SK-N-MC (cell line): ENCODE results near the gene METTL17.

ENCODE experiments used
- EZH2 ChIP-seq: fragments of 200-600 bp; sonication (generic); IDR thresholded peaks from one replicate; pipeline ENCODE4 v1.6.1; 2017; ENCODE audit warnings: antibody characterized with exemption
- FOXP2 ChIP-seq: optimal IDR thresholded peaks from 2 replicates; pipeline ENCODE3; 2011; ENCODE audit warnings: mild to moderate bottlenecking, moderate library complexity; ENCODE audit not compliant: insufficient read depth; ENCODE audit errors: extremely low read length, control extremely low read depth
- POLR2AphosphoS5 ChIP-seq: IDR thresholded peaks from 2 replicates; pipeline ENCODE4 v1.6.1; 2012; ENCODE audit warnings: mild to moderate bottlenecking, low read depth, low read length, borderline replicate concordance

DNA sequence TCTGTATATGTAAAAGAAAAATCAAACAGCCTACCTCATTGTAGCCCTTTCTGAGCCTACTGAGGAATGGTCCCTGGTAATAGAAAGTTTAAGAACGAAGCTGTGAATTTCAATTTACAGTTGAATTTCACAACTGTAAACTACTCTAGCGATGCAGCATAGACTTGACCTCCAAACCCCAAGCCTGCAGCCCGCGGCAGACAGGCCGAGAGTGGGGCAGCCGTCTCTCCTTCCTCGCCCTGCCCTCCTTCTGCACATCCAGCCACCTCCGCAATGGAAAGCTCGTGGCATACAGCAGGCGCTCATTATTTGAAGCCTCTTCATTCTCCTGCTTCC, 19.2 kb upstream of the METTL17 start:
- TF ChIP-seq POLR2AphosphoS5 (no peak), EZH2 (no peak), FOXP2 (no peak)
